Right lobe of liver (tissue), 6 donors: ENCODE measurements around the gene ETFB. TPM values are rescaled to one million over a fixed set of nuclear protein-coding genes. Genes with fewer than 3 reads are reported as not detected.

Source experiments
- ATAC-seq, 4 donors: fragments of 200-7000 bp; cut with Tn5 transposase; one replicate each; pipeline ENCODE4 v1.9.1; 2020; ENCODE audit warnings: mild to moderate bottlenecking in 4 of 4, moderate library complexity in 4 of 4
- DNase-seq, 3 donors: peaks; one replicate each; pipeline ENCODE4 v3.0.0-alpha.2; 2020
- H3K27ac ChIP-seq, 3 donors: fragments of 200-600 bp; one replicate each; pipeline ENCODE4 v1.8.0; 2022
- H3K27me3 ChIP-seq, 2 donors: fragments of 200-600 bp; one replicate each; pipeline ENCODE4 v1.8.0; 2022
- H3K36me3 ChIP-seq, 4 donors: fragments of 200-600 bp; sonication (generic) in 1 of 4; one replicate each; pipeline versions ENCODE4 v1.5.1 to v1.8.0; 2017 to 2022; ENCODE audit warnings: control low read depth in 1 of 4
- H3K4me1 ChIP-seq, 4 donors: fragments of 200-600 bp; sonication (generic) in 1 of 4; one replicate each; pipeline versions ENCODE4 v1.5.1 to v1.8.0; 2017 to 2022; ENCODE audit warnings: control low read depth in 1 of 4
- H3K4me3 ChIP-seq, 3 donors: fragments of 200-600 bp; one replicate each; pipeline ENCODE4 v1.8.0; 2022
- H3K9me3 ChIP-seq, 4 donors: fragments of 200-600 bp; sonication (generic) in 1 of 4; one replicate each; pipeline versions ENCODE4 v1.5.1 to v1.8.0; 2017 to 2022; ENCODE audit warnings: control low read depth in 1 of 4
- POLR2A ChIP-seq: fragments of 450-650 bp; IDR thresholded peaks from one replicate; pipeline ENCODE4 v1.6.1; 2017; ENCODE audit warnings: antibody characterized with exemption, mild to moderate bottlenecking
- WGBS: methylation state at CpG from one replicate; pipeline ENCODE4 v1.1.6; 2018; ENCODE audit warnings: low coverage, low lambda C conversion rate; ENCODE audit not compliant: insufficient coverage; ENCODE audit errors: missing lambda C conversion rate; 5-methylcytosine and 5-hydroxymethylcytosine counted together
- intact Hi-C, 2 donors: fragments of 100-400 bp; cut with DNase I; formaldehyde crosslinking; loops; one replicate each; pipeline versions ENCODE4 v1.11.2 to v1.14.1; 2022
- total RNA-seq, 6 experiments: library from RNA; depleted of rRNA in 2 of 6; stranded (reverse); fragments of >200 nt in 2 of 6; fragmentation: NEBNext Ultra II Directional in 3 of 6; extraction: Animal tissue kit (Norgen Biotek cat#: 25700) in 3 of 6; gene quantifications; one replicate each; pipeline versions ENCODE4 v1.1.0 to v1.2.4, GENCODE V29; 2016 to 2023
- TF ChIP-seq, protein P1 (sequence below), 4 donors: fragments of 200-600 bp in 3 of 4; fragments of 450-650 bp in 1 of 4; IDR thresholded peaks; one replicate each; pipeline versions ENCODE4 v1.5.1 to v1.8.0; 2016 to 2022; ENCODE audit warnings: antibody characterized with exemption in 4 of 4, mild to moderate bottlenecking in 2 of 4
- donor health status: DM: no; HTN: yes; CAD: no.
- donor health status: DM: no; HTN: no; CAD: no.
- donor health status: DM: no; HTN: no; CAD: no.
- donor health status: DM: no; HTN: yes; CAD: no.
- donor health status: DM: no; HTN: yes; CAD: no.

ETFB gene
- total RNA-seq, 6 experiments from 2014 or later: 210 to 439 (median 345) TPM

DNA sequence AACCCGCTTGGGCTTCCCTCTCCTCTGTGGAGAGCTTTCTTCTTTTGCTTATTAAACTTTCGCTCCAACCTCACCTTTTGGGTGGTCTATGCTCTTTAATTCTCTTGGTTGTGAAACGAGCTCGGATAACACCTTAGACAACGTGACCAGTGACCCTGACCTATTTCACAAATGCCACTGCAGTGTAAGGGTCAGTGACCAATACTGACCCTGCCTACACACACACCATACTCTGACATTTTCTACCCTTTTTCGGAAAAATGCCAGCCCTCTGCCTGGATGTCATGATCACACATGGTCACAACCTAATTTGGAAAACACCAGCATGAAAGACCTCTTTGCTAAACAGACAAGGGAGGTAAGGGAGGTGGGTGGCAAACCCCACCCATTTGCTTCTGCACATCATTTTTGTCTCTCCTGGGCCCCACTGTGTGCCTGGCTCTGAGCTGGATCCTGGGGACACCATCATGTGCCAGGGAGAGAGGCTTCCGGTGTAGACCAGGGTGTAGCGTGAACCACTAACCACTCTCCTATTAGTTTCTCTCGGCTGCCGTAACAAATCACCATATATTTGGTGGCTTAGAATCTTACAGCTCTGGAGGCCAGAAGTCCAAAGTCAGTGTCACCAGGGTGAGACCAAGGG is 9.9 kb downstream of the ETFB start:
- H3K4me3 ChIP-seq: no peak overlapping the region
- ATAC-seq (peak; percentile 85 to 92 (median 88)), DNase-seq (peak in 1 of 3 donors; percentile 86)
- TF ChIP-seq, protein P1, sequence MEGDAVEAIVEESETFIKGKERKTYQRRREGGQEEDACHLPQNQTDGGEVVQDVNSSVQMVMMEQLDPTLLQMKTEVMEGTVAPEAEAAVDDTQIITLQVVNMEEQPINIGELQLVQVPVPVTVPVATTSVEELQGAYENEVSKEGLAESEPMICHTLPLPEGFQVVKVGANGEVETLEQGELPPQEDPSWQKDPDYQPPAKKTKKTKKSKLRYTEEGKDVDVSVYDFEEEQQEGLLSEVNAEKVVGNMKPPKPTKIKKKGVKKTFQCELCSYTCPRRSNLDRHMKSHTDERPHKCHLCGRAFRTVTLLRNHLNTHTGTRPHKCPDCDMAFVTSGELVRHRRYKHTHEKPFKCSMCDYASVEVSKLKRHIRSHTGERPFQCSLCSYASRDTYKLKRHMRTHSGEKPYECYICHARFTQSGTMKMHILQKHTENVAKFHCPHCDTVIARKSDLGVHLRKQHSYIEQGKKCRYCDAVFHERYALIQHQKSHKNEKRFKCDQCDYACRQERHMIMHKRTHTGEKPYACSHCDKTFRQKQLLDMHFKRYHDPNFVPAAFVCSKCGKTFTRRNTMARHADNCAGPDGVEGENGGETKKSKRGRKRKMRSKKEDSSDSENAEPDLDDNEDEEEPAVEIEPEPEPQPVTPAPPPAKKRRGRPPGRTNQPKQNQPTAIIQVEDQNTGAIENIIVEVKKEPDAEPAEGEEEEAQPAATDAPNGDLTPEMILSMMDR (IDR thresholded peaks at IDR 0.05): no peak
- TF ChIP-seq POLR2A: no peak
- H3K4me1 ChIP-seq: peaks cover 0 to 57% (median 15%) of the 10 kb centered on the region in 4 donors
- peaks cover 0 to 17% (median 8%) of the 10 kb centered on the region in 4 donors for H3K36me3 ChIP-seq
- 45% methylated on average over 8 of the region's 10 CpGs for WGBS
- H3K27ac ChIP-seq: peak overlapping the region; percentile 74 to 80 (median 78)
- no peaks in the 10 kb centered on the region for H3K9me3 ChIP-seq
- intact Hi-C loops: no loop called here
- H3K27me3 ChIP-seq: no peaks in the 10 kb centered on the region

DNA sequence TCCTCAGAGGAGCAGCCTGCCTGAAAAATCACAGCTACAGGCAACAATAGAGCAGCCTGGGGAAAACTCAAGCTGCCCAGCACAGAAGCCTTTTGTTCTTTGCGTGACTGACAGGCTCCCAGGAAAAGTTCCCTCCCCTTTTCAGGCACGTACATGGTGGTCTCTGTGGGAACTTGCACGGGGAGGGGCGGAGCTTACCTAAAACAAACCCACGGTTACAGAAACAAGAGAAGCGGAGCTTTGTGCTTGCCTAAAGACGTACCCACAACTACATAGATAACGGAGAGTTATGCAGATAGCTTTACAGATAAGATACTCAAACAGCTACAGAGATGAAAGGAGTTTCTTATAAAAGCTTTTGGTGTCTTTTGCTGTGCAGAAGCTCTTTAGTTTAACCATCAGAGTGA is 11.4 kb downstream of the ETFB start:
- H3K27me3 ChIP-seq: no peaks in the 10 kb centered on the region
- TF ChIP-seq POLR2A: no peak
- TF ChIP-seq, protein P1 (IDR thresholded peaks at IDR 0.05): no peak
- WGBS: 24% methylated on average over 6 of the region's 8 CpGs
- DNase-seq (no peak), ATAC-seq (no peak)
- intact Hi-C loops: no loop called here
- H3K4me3 ChIP-seq: no peak overlapping the region
- H3K27ac ChIP-seq: peak overlapping the region in 1 of 3 donors; percentile 41
- peaks cover 0 to 64% (median 15%) of the 10 kb centered on the region in 4 donors for H3K4me1 ChIP-seq
- peaks cover 0 to 29% (median 16%) of the 10 kb centered on the region in 4 donors for H3K36me3 ChIP-seq
- H3K9me3 ChIP-seq: no peaks in the 10 kb centered on the region

DNA sequence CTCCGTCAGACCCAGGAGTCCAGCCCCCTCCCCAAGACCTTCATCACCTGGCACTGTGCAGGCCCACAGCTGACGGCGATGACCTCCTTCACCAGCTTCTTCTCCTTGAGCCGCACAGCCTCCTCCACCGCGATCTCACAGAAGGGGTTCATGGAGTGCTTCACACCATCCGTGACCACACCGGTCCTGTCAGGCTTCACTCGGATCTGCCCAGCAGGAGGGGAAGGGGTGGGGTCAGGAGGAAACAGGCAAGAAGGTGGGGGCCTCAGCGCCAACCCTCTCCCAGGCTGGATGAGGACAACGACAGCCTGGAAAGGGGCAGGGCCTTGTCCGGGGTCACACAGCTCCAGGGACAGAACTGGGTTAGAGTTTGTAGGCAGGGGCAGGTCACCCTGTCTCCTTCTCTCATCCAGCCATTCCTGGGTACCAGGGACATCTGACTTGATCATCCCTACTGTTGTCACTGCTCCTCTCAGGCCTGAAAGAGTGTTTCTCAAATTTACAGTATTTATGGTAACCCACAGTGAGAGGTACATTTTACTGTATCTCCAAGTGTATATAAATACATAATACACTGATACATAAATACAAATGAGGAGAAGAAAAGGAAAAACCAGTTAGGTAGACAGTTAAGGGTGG is 12.0 kb downstream of the ETFB start:
- DNase-seq: no peak
- no peak overlapping the region for H3K4me3 ChIP-seq
- intact Hi-C loops: no loop called here
- 64% methylated on average over 8 of the region's 12 CpGs for WGBS
- H3K4me1 ChIP-seq: peaks cover 0 to 65% (median 15%) of the 10 kb centered on the region in 4 donors
- no peaks in the 10 kb centered on the region for H3K27me3 ChIP-seq
- H3K9me3 ChIP-seq: no peaks in the 10 kb centered on the region
- TF ChIP-seq, protein P1 (IDR thresholded peaks at IDR 0.05): no peak
- no peak for TF ChIP-seq POLR2A
- peak overlapping the region in 1 of 3 donors; percentile 41 for H3K27ac ChIP-seq
- ATAC-seq: no peak
- H3K36me3 ChIP-seq: peaks cover 0 to 30% (median 16%) of the 10 kb centered on the region in 4 donors

DNA sequence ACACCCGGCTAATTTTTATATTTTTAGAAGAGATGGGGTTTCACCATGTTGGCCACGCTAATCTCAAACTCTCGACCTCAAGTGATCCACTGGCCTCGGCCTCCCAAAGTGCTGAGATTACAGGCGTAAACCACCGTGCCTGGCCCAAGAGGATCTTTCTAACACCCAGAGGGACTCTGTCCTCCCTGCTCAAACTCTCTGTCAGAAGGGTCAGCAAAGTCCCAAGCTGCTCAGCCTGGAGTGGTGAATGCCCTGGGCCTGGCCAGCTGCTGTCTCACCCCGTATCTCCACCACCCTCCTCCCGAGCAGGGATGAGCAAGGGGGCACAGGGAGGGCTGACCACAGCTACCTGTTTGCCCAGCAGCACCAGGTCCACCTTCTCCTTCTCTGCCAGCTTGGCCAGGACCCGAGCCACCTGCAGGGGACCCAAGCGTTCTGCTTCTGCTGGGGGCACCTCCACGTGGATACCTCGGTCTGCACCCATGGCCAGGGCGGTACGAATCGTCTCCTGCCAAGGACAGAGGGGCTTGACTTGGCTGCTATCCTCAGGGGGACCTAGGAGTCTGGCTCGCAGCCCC is 13.3 kb downstream of the ETFB start:
- Histone ChIP-seq H3K4me3 (no peak overlapping the region), H3K27me3 (no peaks in the 10 kb centered on the region), H3K27ac (peak overlapping the region in 1 of 3 donors; percentile 43), H3K4me1 (peaks cover 0 to 67% (median 18%) of the 10 kb centered on the region in 4 donors), H3K9me3 (no peaks in the 10 kb centered on the region), H3K36me3 (peaks cover 0 to 36% (median 16%) of the 10 kb centered on the region in 4 donors)
- ATAC-seq (no peak), DNase-seq (no peak)
- TF ChIP-seq, protein P1 (IDR thresholded peaks at IDR 0.05): no peak
- TF ChIP-seq POLR2A: no peak
- intact Hi-C loops: no loop called here
- 87% methylated on average over 7 of the region's 16 CpGs for WGBS
